Measurements from ENCODE around the gene DEFB125. TPM values are rescaled to one million over a fixed set of nuclear protein-coding genes. Genes with fewer than 3 reads are reported as not detected.

The DEFB125 gene
- total and polyA plus RNA-seq, 9 of the 15 experiments (the other 6 are each of a cell fraction or from before 2014, with no cell fraction given), result not detected

DNA sequence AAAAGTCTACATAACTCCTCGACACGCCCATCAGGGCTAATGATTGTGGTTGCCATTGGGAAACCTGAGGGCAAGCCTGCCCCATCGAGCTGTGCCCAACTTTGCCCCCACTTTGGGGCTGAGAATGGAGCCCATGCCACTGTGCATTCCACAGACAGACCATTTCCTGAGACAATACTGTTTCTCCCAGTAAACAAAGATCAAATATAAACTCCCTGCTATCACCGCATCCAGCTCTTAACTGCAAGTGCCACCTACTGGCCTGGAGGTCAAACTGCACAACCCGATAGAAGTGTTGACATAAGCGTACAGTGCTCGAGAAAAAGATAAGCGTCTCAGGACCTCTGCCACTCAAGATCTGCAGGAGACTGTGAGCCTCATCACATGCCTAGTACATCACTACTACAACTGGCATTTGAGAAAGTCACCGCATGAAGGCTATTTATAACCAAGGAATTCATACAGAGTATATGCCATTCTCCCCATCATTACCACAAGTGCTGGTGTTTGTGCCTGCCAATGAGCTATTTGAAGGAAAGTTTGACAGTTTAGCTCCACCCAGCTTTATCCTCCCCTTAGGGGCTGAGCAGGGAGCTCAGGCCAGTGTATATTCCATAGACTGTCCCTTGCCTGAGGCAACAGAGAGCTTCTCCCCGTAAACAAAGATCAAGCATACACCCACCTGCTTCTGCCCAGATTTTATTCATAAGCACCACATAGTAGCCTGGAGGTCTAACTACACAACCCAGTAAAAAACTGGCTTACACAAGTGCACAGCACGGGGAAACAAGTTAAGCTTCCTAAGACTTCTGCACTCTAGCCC is 50.4 kb downstream of the DEFB125 start (continued):
- TF ChIP-seq FOXK2 (conservative IDR thresholded peaks at IDR 0.05 in 1 of 2, IDR thresholded peaks at IDR 0.05 in 1 of 2; ENCODE audit: low read depth in 2 of 2) (0 out of 4 replicates have a peak, but pooled peaks of 1 of the 2 experiments have one; percentile 21), RAD21 (CRISPR knock-in tag; conservative IDR thresholded peaks at IDR 0.05 in 1 of 2, IDR thresholded peaks at IDR 0.05 in 1 of 2) (peak; percentile 15 to 45; a peak in 3 of 4 replicates), CC2D1A (IDR thresholded peaks at IDR 0.05) (peak; percentile 87), FOXM1 (IDR thresholded peaks at IDR 0.05; ENCODE audit: low read depth) (0 out of 2 replicates have a peak, but pooled peaks have one; percentile 41), FOXM1 (CRISPR knock-in tag; IDR thresholded peaks at IDR 0.05; ENCODE audit: low read depth) (no peak), MBD1 (CRISPR knock-in tag; IDR thresholded peaks at IDR 0.05) (no peak), THAP12 (CRISPR knock-in tag; IDR thresholded peaks at IDR 0.05) (peak; percentile 69; the same call in 1 of the 2 replicates), NR0B1 (IDR thresholded peaks at IDR 0.05; ENCODE audit: partially characterized antibody) (no peak), FOXA1 (IDR thresholded peaks at IDR 0.05; ENCODE audit: borderline replicate concordance) (no peak), ZNF12 (CRISPR knock-in tag; IDR thresholded peaks at IDR 0.05) (no peak)
